ACHN (cell line): ENCODE data around the gene CELF4.

ENCODE experiments used
- DNase-seq: peaks from one replicate; pipeline ENCODE4 v3.0.0-alpha.2; 2015
- in situ Hi-C: cut with HindIII; loops from 2 replicates; pipeline ENCODE4 v1.10.0; 2017; ENCODE audit warnings: low sequenced_read_pairs, low pct_ligation_motif_present, low pct_unique_long_range_greater_than_20kb

The CELF4 gene

DNA sequence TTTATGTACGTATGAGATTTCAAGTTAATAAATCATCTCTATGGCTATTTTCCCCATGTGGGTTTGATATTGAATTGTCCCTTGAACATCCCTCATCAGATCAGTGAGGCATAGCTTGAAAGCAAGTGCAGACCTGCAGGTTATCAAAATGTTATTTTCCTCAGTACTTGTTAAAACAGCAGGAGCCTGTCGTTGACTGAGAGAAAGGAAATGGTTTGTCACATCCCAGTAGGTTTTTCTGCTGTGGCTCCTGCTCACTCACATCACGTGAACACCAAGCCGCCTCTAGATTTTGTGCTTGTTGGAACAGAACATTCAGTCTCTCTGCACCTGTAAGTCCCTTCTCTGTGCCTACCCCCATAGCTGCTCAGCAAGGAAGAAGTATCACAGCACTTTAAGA lies 340.3 kb downstream of the CELF4 start:
- no peak for DNase-seq
- in situ Hi-C loops = no loop called here

DNA sequence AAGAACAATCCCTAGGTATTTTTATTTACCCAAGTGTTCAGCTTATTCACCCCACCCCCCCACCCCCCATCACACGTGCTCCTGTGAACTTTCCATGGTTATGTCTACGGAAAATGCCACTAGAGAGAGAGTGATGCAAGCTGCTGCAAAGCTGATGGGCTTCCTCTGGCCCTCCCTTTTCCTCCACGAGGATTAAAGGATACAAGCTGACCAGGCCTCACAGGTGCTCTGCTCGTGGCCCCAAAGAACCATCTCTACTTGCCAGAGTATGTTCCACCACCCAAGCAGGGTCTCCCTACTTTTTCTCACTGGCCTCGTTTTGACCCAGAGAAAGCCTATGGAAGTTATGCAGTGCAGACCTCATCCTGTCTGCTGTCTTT lies 342.6 kb downstream of the CELF4 start:
- in situ Hi-C loops = no loop called here

DNA sequence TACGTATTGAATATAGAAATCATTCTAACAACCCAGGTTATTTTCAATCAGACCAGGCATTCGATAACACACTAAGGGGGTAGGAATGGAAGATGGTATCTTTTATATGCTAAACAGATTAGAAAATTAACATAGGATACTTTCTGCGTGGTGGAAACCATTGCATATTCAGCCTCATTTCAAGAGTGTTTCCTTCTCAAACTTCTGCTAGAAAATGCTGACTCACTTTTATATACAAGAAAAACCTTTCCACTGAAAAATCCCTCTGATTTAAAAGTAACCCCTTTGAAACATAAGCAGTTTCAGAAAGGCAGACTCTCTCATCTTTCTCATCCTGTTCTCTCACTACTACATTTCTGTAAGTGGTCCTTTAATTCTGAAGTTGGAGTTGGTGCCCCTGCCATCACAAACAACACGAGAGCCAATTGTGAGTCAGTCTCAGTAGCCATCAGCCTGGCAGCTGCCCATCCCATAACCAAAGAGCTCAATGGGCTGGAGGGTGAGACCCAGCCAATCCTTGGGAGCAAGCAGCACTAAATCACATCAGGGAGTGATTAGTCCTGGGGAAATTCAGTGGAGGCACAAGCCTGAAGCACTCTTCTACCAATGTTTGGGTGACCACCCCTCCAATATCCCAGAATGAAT lies 343.1 kb downstream of the CELF4 start:
- no peak for DNase-seq
- in situ Hi-C loops = no loop called here

More for the DNA sequence above, 342.6 kb downstream of the CELF4 start:
- no peak for DNase-seq

DNA sequence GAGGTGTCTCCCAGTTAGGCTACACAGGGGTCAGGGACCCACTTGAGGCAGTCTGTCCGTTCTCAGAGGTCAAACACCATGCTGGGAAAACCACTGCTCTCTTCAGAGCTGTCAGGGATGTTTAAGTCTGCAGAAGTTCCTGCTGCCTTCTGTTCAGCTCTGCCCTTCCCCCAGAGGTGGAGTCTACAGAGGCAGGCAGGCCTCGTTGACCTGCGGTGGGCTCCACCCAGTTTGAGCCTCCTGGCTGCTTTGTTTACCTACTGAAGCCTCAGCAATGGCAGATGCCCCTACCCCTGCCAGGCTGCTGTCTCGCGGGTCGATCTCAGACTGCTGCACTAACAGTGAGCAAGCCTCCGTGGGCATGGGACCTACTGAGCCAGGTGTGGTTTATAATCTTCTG lies 346.3 kb downstream of the CELF4 start:
- DNase-seq = no peak
- in situ Hi-C loops = no loop called here

GRCh38 chr18:37218022-37218590 lies 347.5 kb downstream of the CELF4 start:
- DNase-seq = no peak
- in situ Hi-C loops = no loop called here

- in situ Hi-C loops = no loop called here
These were observed 354.8 kb downstream of the CELF4 start for GRCh38 chr18:37210781-37211180.

GRCh38 chr18:37207343-37207742 lies 358.3 kb downstream of the CELF4 start:
- no peak for DNase-seq
- in situ Hi-C loops = no loop called here

More at GRCh38 chr18:37210781-37211180, 354.8 kb downstream of the CELF4 start:
- DNase-seq = no peak

DNA sequence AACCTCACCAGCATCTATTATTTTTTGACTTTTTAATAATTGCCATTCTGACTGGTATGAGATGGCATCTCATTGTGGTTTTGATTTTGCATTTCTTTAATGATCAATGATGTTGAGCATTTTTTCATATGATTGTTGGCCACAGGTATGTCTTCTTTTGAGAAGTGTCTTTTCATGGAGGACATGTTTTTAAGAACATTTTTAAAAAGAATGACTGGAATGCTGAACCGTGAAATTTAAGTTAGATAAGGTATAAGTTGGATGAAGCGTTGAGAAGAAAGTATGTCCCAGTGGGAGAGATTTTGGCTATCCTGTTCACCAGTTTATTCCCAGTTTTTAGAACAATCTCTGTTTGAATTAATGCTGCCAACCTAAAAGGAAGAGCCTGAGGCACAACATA lies 365.9 kb downstream of the CELF4 start:
- DNase-seq = no peak

More for the DNA sequence above, 365.9 kb downstream of the CELF4 start:
- in situ Hi-C loops = no loop called here
